Inferior parietal cortex (tissue), 1 donor: ENCODE data around the gene MED25.

Source experiments
- DNase-seq: peaks from one replicate; pipeline ENCODE4 v3.0.0-alpha.2; 2016; ENCODE audit errors: extremely low spot score

MED25 gene

GRCh38 chr19:49844138-49845095 is 26.3 kb downstream of the MED25 start:
- no peak for DNase-seq

DNA sequence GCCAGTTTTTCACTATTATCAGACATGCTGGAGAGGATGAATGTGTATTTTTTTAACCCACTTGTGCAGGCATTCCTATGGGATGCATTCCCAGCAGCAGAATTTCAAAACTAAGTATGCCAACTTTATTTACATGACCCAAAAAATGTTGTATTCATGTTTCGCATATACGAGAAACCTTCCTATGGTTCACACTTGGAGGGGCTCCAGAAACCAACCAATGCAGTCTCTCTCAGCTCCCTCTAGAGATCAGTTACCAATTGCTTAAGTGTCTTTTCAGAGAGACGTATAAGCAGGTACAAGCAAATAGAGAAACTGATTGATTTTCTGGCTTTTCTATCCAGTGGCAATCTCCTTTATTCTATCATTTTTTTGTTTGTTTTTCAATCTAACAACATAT is 27.3 kb downstream of the MED25 start:
- DNase-seq: no peak

GRCh38 chr19:49846408-49846807 is 28.3 kb downstream of the MED25 start:
- DNase-seq: no peak

GRCh38 chr19:49847731-49848696 is 29.9 kb downstream of the MED25 start:
- DNase-seq: no peak

- no peak for DNase-seq
These were observed 30.8 kb downstream of the MED25 start for GRCh38 chr19:49848938-49849337.

DNA sequence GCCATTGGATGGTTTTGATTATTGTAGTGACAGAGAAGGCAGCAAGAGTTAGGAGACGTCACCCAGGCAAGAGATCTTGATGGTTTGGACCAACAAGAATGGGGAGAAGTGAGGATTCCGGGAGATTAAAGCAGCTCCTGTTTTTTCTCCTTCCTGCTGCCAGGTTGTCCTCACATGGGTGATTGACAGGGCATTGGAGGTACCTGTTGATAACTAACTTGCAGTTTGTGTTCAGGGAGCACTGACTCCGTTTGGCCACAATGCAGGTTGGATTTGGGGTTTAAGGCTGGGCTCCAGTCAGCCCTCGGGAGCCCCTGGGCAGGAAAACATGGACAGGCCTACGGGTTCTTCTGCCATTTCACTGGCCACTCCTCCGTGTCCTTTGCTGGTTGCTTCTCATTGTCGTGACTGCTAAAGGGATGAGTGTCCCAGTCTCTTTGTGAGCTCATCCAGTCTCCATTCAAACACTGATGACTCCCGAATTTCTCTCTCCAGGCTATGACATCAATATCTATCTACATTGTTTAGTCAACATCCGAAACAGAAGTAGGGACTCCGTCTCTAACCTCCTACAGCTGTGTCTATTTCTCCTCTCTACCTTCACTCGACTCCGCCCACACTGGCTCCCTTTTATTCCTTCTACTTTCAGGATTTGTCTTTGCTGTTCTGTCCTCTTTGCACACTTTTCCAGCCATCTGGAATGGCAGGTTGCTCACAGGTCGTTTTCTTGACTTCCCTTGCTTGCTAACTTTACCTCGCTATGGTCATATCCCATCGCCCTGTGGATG is 31.5 kb downstream of the MED25 start:
- no peak for DNase-seq

DNA sequence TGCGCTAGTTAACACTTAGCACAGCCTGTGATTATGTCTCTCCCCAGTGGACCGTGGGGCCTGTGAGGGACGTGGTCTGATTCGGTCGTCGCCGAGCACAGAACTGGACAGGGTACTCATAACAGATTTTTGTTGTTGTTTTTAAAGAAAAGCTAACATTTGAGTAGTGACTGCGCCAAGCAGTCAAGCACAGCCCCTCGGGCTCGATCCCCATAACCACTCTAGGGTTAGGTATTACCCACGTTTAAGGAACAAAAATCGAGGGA is 32.1 kb downstream of the MED25 start:
- no peak for DNase-seq

GRCh38 chr19:49850487-49851342 is 32.6 kb downstream of the MED25 start, which contains the start of gene PTOV1:
Gene PTOV1 (plus strand): TSS chr19:49851159.
- peak; percentile 94 for DNase-seq

DNA sequence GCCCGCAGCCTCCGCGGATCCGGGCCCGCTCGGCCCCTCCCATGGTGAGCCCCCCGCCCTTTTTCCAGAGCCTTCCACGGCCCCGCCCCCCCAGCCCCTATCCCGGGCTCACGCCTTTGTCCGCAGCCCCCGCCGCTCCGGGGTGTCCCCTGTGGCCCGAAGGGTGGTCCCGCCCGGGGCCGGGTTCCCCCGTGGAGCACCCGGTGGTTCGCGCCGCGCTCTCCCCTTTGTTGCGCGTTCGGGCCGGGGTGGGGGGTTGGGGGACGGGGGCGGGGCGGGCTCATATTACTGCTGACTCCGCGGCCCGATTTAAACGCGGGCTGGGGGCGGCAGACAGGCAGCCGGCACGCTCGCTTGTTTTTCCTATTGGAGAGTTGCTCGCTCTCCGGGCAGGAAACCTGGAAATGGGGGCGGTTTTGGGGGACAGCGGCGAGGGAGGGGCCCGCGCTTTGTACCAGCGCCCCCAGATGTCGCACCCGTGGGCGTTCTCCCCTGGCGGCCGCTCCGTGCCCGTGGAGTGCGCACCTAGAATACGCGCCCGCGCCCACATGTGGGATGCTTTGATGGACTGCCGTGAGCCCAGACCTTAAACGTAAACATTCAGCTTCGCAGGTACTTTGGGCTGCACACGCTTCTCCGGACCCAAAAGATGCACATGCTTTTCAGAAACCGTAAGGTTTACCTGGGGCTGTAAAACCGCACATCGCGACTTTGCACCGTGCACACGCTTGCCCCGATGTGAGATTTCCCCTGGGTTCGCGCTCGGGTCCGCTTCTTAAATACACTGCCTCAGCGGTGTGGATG is 33.6 kb downstream of the MED25 start:
- DNase-seq: no peak

- DNase-seq: no peak
These were observed 34.6 kb downstream of the MED25 start for GRCh38 chr19:49852631-49853126.

- DNase-seq: no peak
These were observed 35.8 kb downstream of the MED25 start for GRCh38 chr19:49853852-49854377.

DNA sequence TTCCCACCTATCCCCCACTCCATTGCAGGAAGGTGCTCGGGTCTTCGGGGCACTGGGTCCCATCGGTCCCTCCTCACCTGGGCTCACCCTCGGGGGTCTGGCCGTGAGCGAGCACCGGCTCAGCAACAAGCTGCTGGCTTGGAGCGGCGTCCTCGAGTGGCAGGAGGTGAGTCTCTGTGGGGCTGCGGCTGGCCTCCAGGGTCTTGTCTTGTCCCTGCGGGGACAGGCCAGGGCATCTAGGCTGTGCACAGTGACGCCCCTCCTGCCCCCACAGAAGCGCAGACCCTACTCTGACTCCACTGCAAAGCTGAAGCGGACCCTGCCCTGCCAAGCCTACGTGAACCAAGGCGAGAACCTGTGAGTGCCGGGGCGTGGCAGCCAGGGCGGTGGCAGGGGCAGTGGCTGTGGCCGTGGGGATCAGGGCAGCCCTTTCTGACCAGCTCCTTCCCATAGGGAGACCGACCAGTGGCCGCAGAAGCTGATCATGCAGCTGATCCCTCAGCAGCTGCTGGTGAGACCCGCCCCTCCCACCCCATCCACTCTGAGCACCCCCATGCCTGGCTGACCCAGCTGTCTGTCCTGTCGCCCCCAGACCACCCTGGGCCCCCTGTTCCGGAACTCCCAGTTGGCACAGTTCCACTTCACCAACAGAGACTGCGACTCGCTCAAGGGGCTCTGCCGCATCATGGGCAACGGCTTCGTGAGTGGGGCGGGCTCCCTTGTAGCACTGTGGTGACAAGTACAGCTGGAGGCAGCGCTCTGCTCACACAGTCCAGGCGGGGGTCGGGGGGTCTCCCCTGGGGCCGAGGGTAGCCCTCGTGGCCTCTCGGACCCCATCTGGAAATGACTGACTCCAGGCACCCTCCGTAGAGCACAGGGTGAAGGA is 36.5 kb downstream of the MED25 start:
- no peak for DNase-seq

DNA sequence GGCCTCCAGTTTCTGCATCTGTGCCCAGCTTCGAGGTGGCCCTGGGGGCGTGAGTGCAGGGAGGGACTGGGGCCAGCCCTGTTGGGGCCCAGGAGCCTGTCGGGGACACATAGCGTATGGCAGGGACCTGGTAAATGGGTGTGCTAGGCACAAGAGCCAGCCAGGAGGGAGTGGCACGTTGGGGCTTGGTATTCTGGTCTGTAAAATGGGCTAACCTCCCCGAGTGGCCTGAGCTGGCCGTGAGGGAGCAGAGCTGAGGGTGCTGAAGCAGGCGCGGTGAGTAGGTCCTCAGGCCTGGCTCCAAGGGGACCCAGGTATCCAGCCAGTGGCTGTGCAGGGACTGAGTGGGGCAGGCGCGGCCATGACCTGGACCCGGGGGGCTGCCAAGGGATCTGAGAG is 37.2 kb downstream of the MED25 start:
- DNase-seq: no peak

GRCh38 chr19:49855676-49856573 is 37.8 kb downstream of the MED25 start:
- DNase-seq: no peak

GRCh38 chr19:49856574-49857021 is 38.5 kb downstream of the MED25 start:
- DNase-seq: no peak

DNA sequence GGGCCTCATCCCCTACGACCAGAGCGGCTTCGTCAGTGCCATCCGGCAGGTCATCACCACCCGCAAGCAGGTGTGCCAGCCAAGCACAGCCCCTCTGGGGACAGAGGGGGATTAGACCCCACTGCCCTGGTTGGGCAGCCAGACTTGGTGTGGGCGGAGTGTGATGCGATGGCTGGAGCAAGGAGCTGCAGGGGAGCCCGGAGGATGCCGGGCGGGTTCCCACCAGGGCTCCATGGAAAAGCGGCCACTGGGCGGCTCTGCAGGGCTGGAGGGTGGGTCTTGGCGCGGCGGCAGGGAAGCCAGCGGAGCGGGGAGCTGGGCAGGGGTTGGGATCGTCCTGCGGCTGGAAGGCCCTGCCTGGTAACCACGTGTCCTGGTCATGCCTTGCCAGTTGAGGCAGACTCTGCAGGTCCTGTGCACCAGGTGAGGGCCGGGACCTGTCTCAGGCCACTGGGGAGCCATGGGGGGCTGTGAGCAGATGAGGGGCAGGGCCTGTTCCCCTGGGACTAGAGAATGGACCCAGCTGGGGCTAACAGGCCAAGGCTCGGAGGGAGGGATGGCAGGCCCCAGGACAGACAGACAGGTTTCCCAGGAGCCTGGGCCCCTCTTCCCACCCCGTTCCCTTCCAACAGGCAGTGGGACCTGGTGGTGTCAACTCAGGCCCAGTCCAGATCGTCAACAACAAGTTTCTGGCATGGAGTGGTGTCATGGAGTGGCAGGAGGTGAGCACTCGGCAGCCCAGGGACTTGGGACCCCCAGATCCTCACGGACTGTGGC is 39.2 kb downstream of the MED25 start:
- no peak for DNase-seq

GRCh38 chr19:49857838-49858087 is 39.7 kb downstream of the MED25 start:
- DNase-seq: no peak
